Lower leg skin (tissue), 3 donors: ENCODE results near the gene EP400.

Experiments
- CTCF ChIP-seq, 3 donors: fragments of 450-650 bp; IDR thresholded peaks; one replicate each; pipeline ENCODE4 v1.5.1; 2016; ENCODE audit warnings: antibody characterized with exemption in 3 of 3, mild to moderate bottlenecking in 3 of 3, moderate library complexity in 2 of 3
- POLR2A ChIP-seq, 2 donors: fragments of 450-650 bp; IDR thresholded peaks; one replicate each; pipeline ENCODE4 v1.6.1; 2016 to 2017; ENCODE audit warnings: antibody characterized with exemption in 2 of 2, mild to moderate bottlenecking in 1 of 2, moderate library complexity in 1 of 2

GRCh38 chr12:131913666-131914065 is 36.1 kb upstream of the EP400 start:
- TF ChIP-seq CTCF (IDR thresholded peaks at IDR 0.05): no peak
- no peak for TF ChIP-seq POLR2A (IDR thresholded peaks at IDR 0.05)
